IPS-20b (cell line): ENCODE measurements around the gene PTPMT1.

ENCODE experiments used
- H3K27ac ChIP-seq: one replicate; pipeline ENCODE4 v1.5.1; 2013; ENCODE audit warnings: low read length
- H3K27me3 ChIP-seq: 2 replicates; pipeline ENCODE4 v1.6.1; 2013; ENCODE audit warnings: mild to moderate bottlenecking, low read length, inconsistent platforms; ENCODE audit not compliant: insufficient read depth
- H3K36me3 ChIP-seq: 2 replicates; pipeline ENCODE4 v1.6.1; 2013; ENCODE audit warnings: low read depth, mild to moderate bottlenecking, inconsistent platforms, low read length, moderate library complexity; ENCODE audit not compliant: insufficient read depth
- H3K4me1 ChIP-seq: 2 replicates; pipeline ENCODE4 v1.6.1; 2013; ENCODE audit warnings: mild to moderate bottlenecking, control low read depth, inconsistent platforms, low read length, moderate library complexity; ENCODE audit not compliant: insufficient read depth
- H3K4me3 ChIP-seq: 2 replicates; pipeline ENCODE4 v1.5.1; 2013; ENCODE audit warnings: mild to moderate bottlenecking, low read length, inconsistent platforms
- H3K9ac ChIP-seq: 2 replicates; pipeline ENCODE4 v1.6.1; 2013; ENCODE audit warnings: low read depth, mild to moderate bottlenecking, inconsistent platforms, low read length, moderate library complexity
- H3K9me3 ChIP-seq: 2 replicates; pipeline ENCODE4 v1.6.1; 2013; ENCODE audit warnings: mild to moderate bottlenecking, low read depth, low read length, inconsistent platforms; ENCODE audit not compliant: insufficient read depth

The PTPMT1 gene

GRCh38 chr11:47599902-47600301, 34.5 kb downstream of the PTPMT1 start:
- Histone ChIP-seq H3K9ac (no peak overlapping the region), H3K4me3 (no peak overlapping the region), H3K36me3 (no peaks in the 10 kb centered on the region), H3K9me3 (no peaks in the 10 kb centered on the region), H3K27me3 (peaks cover 12% of the 10 kb centered on the region), H3K27ac (no peak overlapping the region), H3K4me1 (no peaks in the 10 kb centered on the region; the same call in 1 of the 2 replicates)

GRCh38 chr11:47603295-47603694, 37.9 kb downstream of the PTPMT1 start:
- Histone ChIP-seq H3K27me3 (no peaks in the 10 kb centered on the region), H3K9me3 (no peaks in the 10 kb centered on the region), H3K4me3 (no peak overlapping the region), H3K27ac (no peak overlapping the region), H3K36me3 (no peaks in the 10 kb centered on the region), H3K9ac (no peak overlapping the region), H3K4me1 (no peaks in the 10 kb centered on the region; the same call in 1 of the 2 replicates)

- Histone ChIP-seq H3K27ac (no peak overlapping the region), H3K9me3 (no peaks in the 10 kb centered on the region), H3K27me3 (no peaks in the 10 kb centered on the region), H3K9ac (no peak overlapping the region), H3K36me3 (no peaks in the 10 kb centered on the region), H3K4me3 (no peak overlapping the region), H3K4me1 (no peaks in the 10 kb centered on the region)
Observed at GRCh38 chr11:47605921-47606320, 40.5 kb downstream of the PTPMT1 start.

- no peak overlapping the region for H3K27ac ChIP-seq
Observed at GRCh38 chr11:47606731-47607130, 41.3 kb downstream of the PTPMT1 start.

GRCh38 chr11:47607380-47607779, 42.0 kb downstream of the PTPMT1 start:
- H3K27ac ChIP-seq = no peak overlapping the region
- H3K27me3 ChIP-seq = no peaks in the 10 kb centered on the region
- no peaks in the 10 kb centered on the region for H3K9me3 ChIP-seq
- H3K4me1 ChIP-seq = no peaks in the 10 kb centered on the region
- H3K36me3 ChIP-seq = no peaks in the 10 kb centered on the region
- H3K4me3 ChIP-seq = no peak overlapping the region
- no peak overlapping the region for H3K9ac ChIP-seq

More at GRCh38 chr11:47606731-47607130, 41.3 kb downstream of the PTPMT1 start:
- Histone ChIP-seq H3K9me3 (no peaks in the 10 kb centered on the region), H3K27me3 (no peaks in the 10 kb centered on the region), H3K4me1 (no peaks in the 10 kb centered on the region), H3K9ac (no peak overlapping the region), H3K4me3 (no peak overlapping the region), H3K36me3 (no peaks in the 10 kb centered on the region)

- Histone ChIP-seq H3K9ac (no peak overlapping the region), H3K4me3 (no peak overlapping the region), H3K27ac (no peak overlapping the region), H3K27me3 (no peaks in the 10 kb centered on the region), H3K4me1 (no peaks in the 10 kb centered on the region), H3K9me3 (no peaks in the 10 kb centered on the region), H3K36me3 (no peaks in the 10 kb centered on the region)
Observed at GRCh38 chr11:47609675-47610074, 44.3 kb downstream of the PTPMT1 start.

GRCh38 chr11:47611348-47611794, 46.0 kb downstream of the PTPMT1 start:
- H3K9ac ChIP-seq = no peak overlapping the region
- H3K27ac ChIP-seq = no peak overlapping the region
- no peaks in the 10 kb centered on the region for H3K9me3 ChIP-seq
- no peaks in the 10 kb centered on the region for H3K4me1 ChIP-seq
- H3K36me3 ChIP-seq = no peaks in the 10 kb centered on the region; the same call in 1 of the 2 replicates
- no peaks in the 10 kb centered on the region for H3K27me3 ChIP-seq
- no peak overlapping the region for H3K4me3 ChIP-seq

- Histone ChIP-seq H3K9me3 (no peaks in the 10 kb centered on the region), H3K36me3 (peaks cover 32% of the 10 kb centered on the region), H3K9ac (no peak overlapping the region), H3K27ac (no peak overlapping the region), H3K4me1 (no peaks in the 10 kb centered on the region), H3K4me3 (no peak overlapping the region), H3K27me3 (no peaks in the 10 kb centered on the region)
Observed at GRCh38 chr11:47615249-47615648, 49.9 kb downstream of the PTPMT1 start.

- Histone ChIP-seq H3K9me3 (no peaks in the 10 kb centered on the region), H3K4me1 (no peaks in the 10 kb centered on the region), H3K27me3 (no peaks in the 10 kb centered on the region), H3K36me3 (peaks cover 46% of the 10 kb centered on the region), H3K4me3 (no peak overlapping the region), H3K27ac (no peak overlapping the region), H3K9ac (no peak overlapping the region)
Observed at GRCh38 chr11:47616726-47617416, 51.5 kb downstream of the PTPMT1 start.

GRCh38 chr11:47617417-47617809, 52.0 kb downstream of the PTPMT1 start:
- no peak overlapping the region for H3K4me3 ChIP-seq

GRCh38 chr11:47620836-47621378, 55.5 kb downstream of the PTPMT1 start:
- H3K36me3 ChIP-seq = peaks cover 82% of the 10 kb centered on the region
- H3K4me1 ChIP-seq = no peaks in the 10 kb centered on the region
- no peaks in the 10 kb centered on the region for H3K9me3 ChIP-seq
- H3K9ac ChIP-seq = no peak overlapping the region
- no peak overlapping the region for H3K27ac ChIP-seq
- no peaks in the 10 kb centered on the region for H3K27me3 ChIP-seq
- H3K4me3 ChIP-seq = no peak overlapping the region

More at GRCh38 chr11:47617417-47617809, 52.0 kb downstream of the PTPMT1 start:
- no peaks in the 10 kb centered on the region for H3K4me1 ChIP-seq
- H3K27ac ChIP-seq = no peak overlapping the region
- H3K27me3 ChIP-seq = no peaks in the 10 kb centered on the region
- peaks cover 51% of the 10 kb centered on the region for H3K36me3 ChIP-seq
- no peaks in the 10 kb centered on the region for H3K9me3 ChIP-seq
- H3K9ac ChIP-seq = no peak overlapping the region
